Neural progenitor cell (in vitro differentiated cells): ENCODE measurements around the gene LHX4. TPM values are rescaled to one million over a fixed set of nuclear protein-coding genes. Genes with fewer than 3 reads are reported as not detected.

Experiments used
- DNase-seq: peaks from one replicate; pipeline ENCODE4 v3.0.0-alpha.2; 2016; ENCODE audit warnings: low spot score
- H2AFZ ChIP-seq: fragments of 200-600 bp; sonication (generic); replicated peaks from 2 replicates; pipeline ENCODE4 v1.6.1; 2016; ENCODE audit warnings: antibody characterized with exemption
- H3F3A ChIP-seq: fragments of 200-600 bp; sonication (generic); 2 replicates; pipeline ENCODE4 v1.6.1; 2016; ENCODE audit warnings: antibody characterized with exemption, low read depth
- H3K27ac ChIP-seq: fragments of 200-600 bp; sonication (generic); 2 replicates; pipeline ENCODE4 v1.5.1; 2016; ENCODE audit warnings: mild to moderate bottlenecking
- H3K27me3 ChIP-seq: fragments of 200-600 bp; sonication (generic); 2 replicates; pipeline ENCODE4 v1.6.1; 2016; ENCODE audit warnings: mild to moderate bottlenecking, moderate library complexity
- H3K36me3 ChIP-seq: fragments of 200-600 bp; sonication (generic); 2 replicates; pipeline ENCODE4 v1.5.1; 2016
- H3K4me1 ChIP-seq: fragments of 200-600 bp; sonication (generic); 2 replicates; pipeline ENCODE4 v1.6.1; 2016; ENCODE audit warnings: mixed run types
- H3K4me2 ChIP-seq: fragments of 200-600 bp; sonication (generic); 2 replicates; pipeline ENCODE4 v1.6.1; 2016
- H3K4me3 ChIP-seq: fragments of 200-600 bp; sonication (generic); 2 replicates; pipeline ENCODE4 v1.5.1; 2016
- H3K79me2 ChIP-seq: fragments of 200-600 bp; sonication (generic); 2 replicates; pipeline ENCODE4 v1.6.1; 2016; ENCODE audit warnings: low read depth
- H3K9ac ChIP-seq: fragments of 200-600 bp; sonication (generic); 2 replicates; pipeline ENCODE4 v1.6.1; 2016
- H3K9me3 ChIP-seq: fragments of 200-600 bp; sonication (generic); 2 replicates; pipeline ENCODE4 v1.5.1; 2016; ENCODE audit warnings: low read depth
- H4K20me1 ChIP-seq: fragments of 200-600 bp; sonication (generic); 2 replicates; pipeline ENCODE4 v1.6.1; 2016; ENCODE audit warnings: low read depth
- H3K27ac Mint-ChIP-seq: 3 replicates; pipeline ENCODE4 v1.8.0; 2021; ENCODE audit warnings: mixed read lengths
- H3K27me3 Mint-ChIP-seq: 2 replicates; pipeline ENCODE4 v1.8.0; 2022; ENCODE audit warnings: low read depth, mild to moderate bottlenecking, inconsistent platforms, moderate library complexity, mixed read lengths; ENCODE audit not compliant: insufficient read depth
- H3K36me3 Mint-ChIP-seq: 3 replicates; pipeline ENCODE4 v1.8.0; 2021; ENCODE audit warnings: mixed read lengths
- H3K4me1 Mint-ChIP-seq: 3 replicates; pipeline ENCODE4 v1.8.0; 2021; ENCODE audit warnings: mixed read lengths
- H3K4me3 Mint-ChIP-seq: 3 replicates; pipeline ENCODE4 v1.8.0; 2021; ENCODE audit warnings: mild to moderate bottlenecking, moderate library complexity, mixed read lengths
- H3K9me3 Mint-ChIP-seq: 3 replicates; pipeline ENCODE4 v1.8.0; 2020; ENCODE audit warnings: mixed read lengths
- CTCF ChIP-seq: fragments of 200-600 bp; sonication (generic); IDR thresholded peaks from 2 replicates; pipeline ENCODE4 v1.5.1; 2017; ENCODE audit warnings: antibody characterized with exemption, mild to moderate bottlenecking
- EZH2 ChIP-seq: fragments of 200-600 bp; sonication (generic); IDR thresholded peaks from 2 replicates; pipeline ENCODE4 v1.6.1; 2017; ENCODE audit warnings: antibody characterized with exemption, mild to moderate bottlenecking, moderate library complexity
- EZH2phosphoT487 ChIP-seq: fragments of 200-600 bp; sonication (generic); IDR thresholded peaks from 2 replicates; pipeline ENCODE4 v1.6.1; 2017; ENCODE audit warnings: antibody characterized with exemption
- total RNA-seq: library from RNA; depleted of rRNA; stranded (reverse); fragments of >200 nt; gene quantifications from 2 replicates; pipeline ENCODE4 v1.2.3, GENCODE V29; 2015; ENCODE audit warnings: low replicate concordance

LHX4 gene
- total RNA-seq, 1 donor from 2014 or later, result not detected

GRCh38 chr1:180301135-180301742 lies 71.2 kb downstream of the LHX4 start:
- Histone ChIP-seq H3K36me3 (no peaks in the 10 kb centered on the region), H4K20me1 (no peaks in the 10 kb centered on the region), H3K9ac (no peak overlapping the region), H3K27ac (no peak overlapping the region), H3K27me3 (no peaks in the 10 kb centered on the region), H3K9me3 (no peaks in the 10 kb centered on the region), H3F3A (no peaks in the 10 kb centered on the region), H3K79me2 (no peaks in the 10 kb centered on the region), H2AFZ (no peak overlapping the region), H3K4me3 (no peak overlapping the region), H3K4me2 (no peak overlapping the region), H3K4me1 (no peaks in the 10 kb centered on the region)
- H3K4me1 Mint-ChIP-seq, result no peaks in the 10 kb centered on the region
- TF ChIP-seq CTCF (no peak), EZH2phosphoT487 (no peak), EZH2 (no peak)
- no peak for DNase-seq
- peaks cover 2% of the 10 kb centered on the region for H3K9me3 Mint-ChIP-seq
- H3K27ac Mint-ChIP-seq, result no peak overlapping the region
- H3K36me3 Mint-ChIP-seq, result no peaks in the 10 kb centered on the region
- no peak overlapping the region for H3K4me3 Mint-ChIP-seq
- peaks cover 2% of the 10 kb centered on the region for H3K27me3 Mint-ChIP-seq

GRCh38 chr1:180309338-180309737 lies 79.3 kb downstream of the LHX4 start:
- Histone ChIP-seq H3F3A (no peaks in the 10 kb centered on the region), H4K20me1 (no peaks in the 10 kb centered on the region), H3K9ac (no peak overlapping the region), H3K79me2 (no peaks in the 10 kb centered on the region), H3K27ac (no peak overlapping the region), H3K9me3 (no peaks in the 10 kb centered on the region), H3K36me3 (no peaks in the 10 kb centered on the region), H3K4me3 (no peak overlapping the region), H2AFZ (no peak overlapping the region), H3K27me3 (no peaks in the 10 kb centered on the region), H3K4me1 (peaks cover 7% of the 10 kb centered on the region), H3K4me2 (no peak overlapping the region)
- H3K4me3 Mint-ChIP-seq, result no peak overlapping the region
- H3K4me1 Mint-ChIP-seq, result no peaks in the 10 kb centered on the region
- H3K9me3 Mint-ChIP-seq, result peaks cover 2% of the 10 kb centered on the region
- no peak for DNase-seq
- peaks cover 13% of the 10 kb centered on the region for H3K36me3 Mint-ChIP-seq
- H3K27ac Mint-ChIP-seq, result no peak overlapping the region
- peaks cover 2% of the 10 kb centered on the region for H3K27me3 Mint-ChIP-seq
- no peak for TF ChIP-seq CTCF
- TF ChIP-seq EZH2phosphoT487, result no peak
- TF ChIP-seq EZH2, result no peak

GRCh38 chr1:180310095-180310494 lies 80.0 kb downstream of the LHX4 start:
- peaks cover 2% of the 10 kb centered on the region for H3K9me3 Mint-ChIP-seq
- no peaks in the 10 kb centered on the region for H3K4me1 Mint-ChIP-seq
- no peaks in the 10 kb centered on the region for H3K79me2 ChIP-seq
- no peak overlapping the region for H3K4me3 ChIP-seq
- no peak for DNase-seq
- no peak overlapping the region for H3K27ac ChIP-seq
- H3K9me3 ChIP-seq, result no peaks in the 10 kb centered on the region
- H2AFZ ChIP-seq, result no peak overlapping the region
- H3K27me3 ChIP-seq, result no peaks in the 10 kb centered on the region
- H3F3A ChIP-seq, result no peaks in the 10 kb centered on the region
- H3K27me3 Mint-ChIP-seq, result peaks cover 2% of the 10 kb centered on the region
- peaks cover 13% of the 10 kb centered on the region for H3K36me3 Mint-ChIP-seq
- TF ChIP-seq CTCF (no peak), EZH2phosphoT487 (no peak), EZH2 (no peak)
- H4K20me1 ChIP-seq, result no peaks in the 10 kb centered on the region
- H3K4me3 Mint-ChIP-seq, result no peak overlapping the region
- no peak overlapping the region for H3K27ac Mint-ChIP-seq
- no peak overlapping the region for H3K9ac ChIP-seq
- H3K4me1 ChIP-seq, result peaks cover 7% of the 10 kb centered on the region
- no peaks in the 10 kb centered on the region for H3K36me3 ChIP-seq
- no peak overlapping the region for H3K4me2 ChIP-seq
